ENCODE measurements around the gene OPN3. TPM values are rescaled to one million over a fixed set of nuclear protein-coding genes. Genes with fewer than 3 reads are reported as not detected.

Gene OPN3
- total and polyA plus RNA-seq, 8 donors, result 16.9 to 28.4 (median 23.4) TPM

- no peak for ATAC-seq
- TF ChIP-seq CTCF (IDR thresholded peaks at IDR 0.05), result no peak
- Histone ChIP-seq H3K4me3 (no peak overlapping the region), H3K9me3 (no peaks in the 10 kb centered on the region), H3K27me3 (no peaks in the 10 kb centered on the region), H3K4me1 (peaks cover 0 to 11% of the 10 kb centered on the region in 2 donors), H3K36me3 (no peaks in the 10 kb centered on the region), H3K27ac (no peak overlapping the region)
- intact Hi-C loops (cut with DNase I), result no loop called here
- no peak for DNase-seq
Observed at GRCh38 chr1:241548008-241548407, 92.2 kb downstream of the OPN3 start.

Other genes with a start within 250 kb of the OPN3 start
- 10 to 100 TPM; 49.8 to 60.1 TPM for gene FH, start 120.6 kb downstream of the OPN3 start, total RNA-seq
- 10 to 100 TPM; 54.5 to 60.6 (median 56.8) TPM for gene FH, start 120.6 kb downstream of the OPN3 start, polyA plus RNA-seq (ENCODE audit: insufficient read length in 6 of 6)
- gene KMO, start 108.0 kb downstream of the OPN3 start, total RNA-seq, result 10 to 100 TPM in 1 of 2 donors, 1 to 10 TPM in 1; 5.9 to 10.7 TPM
- under 1 TPM; 0.17 to 0.54 (median 0.38) TPM for gene KMO, start 108.0 kb downstream of the OPN3 start, polyA plus RNA-seq (ENCODE audit: insufficient read length in 6 of 6)
- 10 to 100 TPM in 1 of 2 donors, 1 to 10 TPM in 1; 9.8 to 13.5 TPM for gene CHML, start within 50 bp of the OPN3 start, total RNA-seq
- 10 to 100 TPM; 18.5 to 27.6 (median 22.7) TPM for gene CHML, start within 50 bp of the OPN3 start, polyA plus RNA-seq (ENCODE audit: insufficient read length in 6 of 6)
- gene WDR64, start 11.9 kb upstream of the OPN3 start, total RNA-seq, result not detected
- under 1 TPM in 5 of 6 donors, not detected in 1; 0.17 to 0.33 (median 0.28) TPM for gene WDR64, start 11.9 kb upstream of the OPN3 start, polyA plus RNA-seq (ENCODE audit: insufficient read length in 6 of 6)
- 1 to 10 TPM; 4.0 to 5.6 TPM for gene EXO1, start 207.8 kb upstream of the OPN3 start, total RNA-seq
- gene EXO1, start 207.8 kb upstream of the OPN3 start, polyA plus RNA-seq (ENCODE audit: insufficient read length in 6 of 6), result 10 to 100 TPM in 4 of 6 donors, 1 to 10 TPM in 2; 9.2 to 16.2 (median 13.4) TPM

All from left lung (tissue), 10 donors.